Right atrium auricular region (tissue), 2 donors: ENCODE measurements around the gene DESI2. TPM values are rescaled to one million over a fixed set of nuclear protein-coding genes. Genes with fewer than 3 reads are reported as not detected.
"Not testable (repeated sequence)": the region's sequence is repeated elsewhere in the genome, so short reads cannot be mapped to it uniquely, and the experiment has no call there.

ENCODE experiments used
- DNase-seq: peaks from one replicate; pipeline ENCODE4 v3.0.0-alpha.2; 2019; ENCODE audit warnings: low spot score
- H3K27ac ChIP-seq, 2 donors: fragments of 200-600 bp; sonication (generic); 1 replicate in 1 of 2; 2 replicates in 1 of 2; pipeline ENCODE4 v1.5.1; 2016 to 2019
- H3K27me3 ChIP-seq, 2 donors: fragments of 200-600 bp; sonication (generic); one replicate each; pipeline versions ENCODE4 v1.5.1 to v1.6.0; 2017 to 2019
- H3K36me3 ChIP-seq: fragments of 200-600 bp; sonication (generic); one replicate; pipeline ENCODE4 v1.5.1; 2016
- H3K4me1 ChIP-seq, 2 donors: fragments of 200-600 bp; sonication (generic); one replicate each; pipeline versions ENCODE4 v1.5.1 to v1.6.0; 2017 to 2019
- H3K4me3 ChIP-seq, 2 donors: fragments of 200-600 bp; sonication (generic); 1 replicate in 1 of 2; 2 replicates in 1 of 2; pipeline ENCODE4 v1.5.1; 2017 to 2019; ENCODE audit warnings: mild to moderate bottlenecking in 1 of 2, moderate library complexity in 1 of 2
- H3K9me3 ChIP-seq, 2 donors: fragments of 200-600 bp; sonication (generic); one replicate each; pipeline ENCODE4 v1.5.1; 2019
- CTCF ChIP-seq, 2 donors: fragments of 200-600 bp; sonication (generic); IDR thresholded peaks; one replicate each; pipeline ENCODE4 v1.5.1; 2019; ENCODE audit warnings: antibody characterized with exemption in 2 of 2
- total RNA-seq, 2 donors: library from RNA; depleted of rRNA; stranded (reverse); fragments of >200 nt; gene quantifications; one replicate each; pipeline ENCODE4 v1.1.0, GENCODE V29; 2016

DESI2 gene
- total RNA-seq, 2 donors from 2014 or later: 26.8 to 29.1 TPM

- no peak overlapping the region for H3K27ac ChIP-seq
- no peak for TF ChIP-seq CTCF (IDR thresholded peaks at IDR 0.05)
- no peak overlapping the region for H3K4me3 ChIP-seq
- H3K4me1 ChIP-seq: peaks cover 0 to 21% of the 10 kb centered on the region in 2 donors
- no peaks in the 10 kb centered on the region for H3K9me3 ChIP-seq
- DNase-seq: no peak
- no peaks in the 10 kb centered on the region for H3K36me3 ChIP-seq
- H3K27me3 ChIP-seq: no peaks in the 10 kb centered on the region
Measured at GRCh38 chr1:244665771-244666217, 12.9 kb downstream of the DESI2 start.

DNA sequence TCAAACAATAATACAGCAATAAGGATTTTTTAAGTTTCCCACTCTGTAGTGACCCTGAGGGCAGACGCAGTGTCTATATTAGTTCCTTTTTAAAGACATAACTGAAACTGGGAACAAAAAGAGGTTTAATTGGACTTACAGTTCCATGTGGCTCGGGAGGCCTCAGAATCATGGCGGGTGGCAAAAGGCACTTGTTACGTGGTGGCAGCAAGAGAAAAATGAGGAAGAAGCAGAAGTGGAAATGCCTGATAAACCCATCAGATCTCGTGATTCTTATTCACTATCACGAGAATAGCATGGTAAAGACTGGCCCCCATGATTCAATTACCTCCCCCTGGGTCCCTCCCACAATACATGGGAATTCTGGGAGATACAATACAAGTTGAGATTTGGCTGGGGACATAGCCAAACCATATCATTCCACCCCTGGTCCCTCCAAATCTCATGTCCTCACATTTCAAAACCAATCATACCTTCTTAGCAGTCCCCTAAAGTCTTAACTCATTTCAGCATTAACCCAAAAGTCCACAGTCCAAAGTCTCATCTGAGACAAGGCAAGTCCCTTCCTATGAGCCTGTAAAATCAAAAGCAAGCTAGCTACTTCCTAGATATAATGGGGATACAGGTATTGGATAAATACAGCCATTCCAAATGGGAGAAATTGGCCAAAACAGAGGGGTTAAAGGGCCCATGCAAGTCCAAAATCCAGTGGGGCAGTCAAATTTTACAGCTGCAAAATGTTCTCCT, 13.9 kb downstream of the DESI2 start:
- not testable (repeated sequence) for H3K27ac ChIP-seq

DNA sequence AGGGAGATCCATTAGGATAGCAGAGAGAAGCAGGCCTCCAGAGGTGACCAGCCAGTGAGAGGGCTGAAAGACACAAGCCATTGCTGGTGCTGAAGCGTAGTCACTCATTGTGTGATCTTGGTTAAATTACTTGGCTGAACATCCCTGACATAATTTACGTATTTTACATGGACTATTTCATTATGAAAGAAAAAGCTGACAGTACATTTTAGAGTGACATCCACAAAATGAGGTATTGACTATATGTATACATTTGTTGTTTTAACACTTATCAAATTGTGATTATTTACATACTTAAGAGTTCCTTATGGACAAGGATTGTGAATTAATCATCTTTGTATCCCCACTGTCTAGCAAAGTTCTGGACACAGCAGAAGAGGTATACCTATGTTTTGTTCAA, 14.9 kb downstream of the DESI2 start:
- Histone ChIP-seq H3K4me1 (peaks cover 0 to 29% of the 10 kb centered on the region in 2 donors), H3K27me3 (no peaks in the 10 kb centered on the region), H3K36me3 (no peaks in the 10 kb centered on the region), H3K9me3 (no peaks in the 10 kb centered on the region), H3K4me3 (no peak overlapping the region), H3K27ac (no peak overlapping the region)
- no peak for TF ChIP-seq CTCF (IDR thresholded peaks at IDR 0.05)
- DNase-seq: no peak

More for the DNA sequence above, 13.9 kb downstream of the DESI2 start:
- not testable (repeated sequence) for DNase-seq, H3K27me3 ChIP-seq, H3K9me3 ChIP-seq, H3K36me3 ChIP-seq, H3K4me3 ChIP-seq
- H3K4me1 ChIP-seq: peaks cover 0 to 21% of the 10 kb centered on the region in 2 donors

DNA sequence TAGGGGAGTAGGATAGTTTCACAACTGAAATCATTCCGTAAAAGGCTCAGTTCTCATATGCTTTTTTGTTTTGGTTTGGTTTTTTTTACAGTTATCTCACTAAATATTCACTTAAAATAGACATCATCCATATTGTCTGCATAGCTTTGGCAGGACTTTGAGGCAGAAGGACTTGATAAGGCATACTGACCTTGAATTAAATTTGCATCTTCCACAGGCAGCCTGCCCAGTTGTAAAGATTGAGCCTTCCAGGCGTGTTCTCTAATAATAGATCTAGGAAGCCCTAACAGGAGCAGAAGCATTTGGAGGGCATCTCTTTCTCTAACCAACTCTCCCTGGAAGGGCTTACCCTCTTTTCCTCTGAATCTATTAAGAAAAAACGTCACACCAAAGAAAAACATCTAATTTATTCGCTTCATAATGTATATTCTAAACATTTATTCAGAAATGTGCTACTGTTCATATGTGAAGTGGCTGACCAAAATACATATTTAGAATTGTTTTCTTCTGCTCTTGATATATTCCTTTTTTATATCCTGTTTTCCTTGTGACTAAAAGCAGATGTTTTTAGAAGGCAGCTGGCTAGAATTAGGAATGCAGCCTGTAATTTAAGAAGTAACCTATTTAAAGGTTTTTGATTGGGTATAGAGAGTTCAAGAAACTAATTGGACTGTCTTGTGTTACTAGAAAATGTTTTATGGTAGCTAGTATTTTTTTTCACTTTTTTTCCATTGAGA, 20.2 kb downstream of the DESI2 start:
- peaks cover 0 to 36% of the 10 kb centered on the region in 2 donors for H3K4me1 ChIP-seq
- H3K9me3 ChIP-seq: no peaks in the 10 kb centered on the region
- no peak for DNase-seq
- no peak for TF ChIP-seq CTCF (IDR thresholded peaks at IDR 0.05)
- H3K36me3 ChIP-seq: no peaks in the 10 kb centered on the region
- H3K27me3 ChIP-seq: no peaks in the 10 kb centered on the region
- peak overlapping the region in 1 of 2 donors; percentile 1 for H3K4me3 ChIP-seq
- peak overlapping the region; percentile 50 to 85 for H3K27ac ChIP-seq

- TF ChIP-seq CTCF (IDR thresholded peaks at IDR 0.05): no peak
- Histone ChIP-seq H3K27me3 (no peaks in the 10 kb centered on the region), H3K27ac (peak overlapping the region; percentile 6 to 85), H3K4me3 (no peak overlapping the region), H3K9me3 (no peaks in the 10 kb centered on the region), H3K4me1 (peaks cover 0 to 44% of the 10 kb centered on the region in 2 donors), H3K36me3 (no peaks in the 10 kb centered on the region)
- DNase-seq: no peak
Measured at GRCh38 chr1:244674446-244674845, 21.5 kb downstream of the DESI2 start.

GRCh38 chr1:244675167-244675566, 22.2 kb downstream of the DESI2 start:
- Histone ChIP-seq H3K36me3 (no peaks in the 10 kb centered on the region), H3K27ac (peak overlapping the region in 1 of 2 donors; percentile 85), H3K27me3 (no peaks in the 10 kb centered on the region), H3K9me3 (no peaks in the 10 kb centered on the region), H3K4me3 (no peak overlapping the region), H3K4me1 (peaks cover 0 to 44% of the 10 kb centered on the region in 2 donors)
- DNase-seq: no peak
- no peak for TF ChIP-seq CTCF (IDR thresholded peaks at IDR 0.05)
